AG09319 (cell line): Measurements from ENCODE around the gene RBBP8.

ENCODE experiments used
- DNase-seq: peaks from one replicate; pipeline ENCODE4 v3.0.0-alpha.2; 2010; ENCODE audit warnings: low read depth; ENCODE audit errors: extremely low read depth
- CTCF ChIP-seq: IDR thresholded peaks from 2 replicates; pipeline ENCODE4 v1.5.1; 2011; ENCODE audit warnings: low read depth, mild to moderate bottlenecking, inconsistent platforms, low read length, moderate library complexity

Gene RBBP8

DNA sequence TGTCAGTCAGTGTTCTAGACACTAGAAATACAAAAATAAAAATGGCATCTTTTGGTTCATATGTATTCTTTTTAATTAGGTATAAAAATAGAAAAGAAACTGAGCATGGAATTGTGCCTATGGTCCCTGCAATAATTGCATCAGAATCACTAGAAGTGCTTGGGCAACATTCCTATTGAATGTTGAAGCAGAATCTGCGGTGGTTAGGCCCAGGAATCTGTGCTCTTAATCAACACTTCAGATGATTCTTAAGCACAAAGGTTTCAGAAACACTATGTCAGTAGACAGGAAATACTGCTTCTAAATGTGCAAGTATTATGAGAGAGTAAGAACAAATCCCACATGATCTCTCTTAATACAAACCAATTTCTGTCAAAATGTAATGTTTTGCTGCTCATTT is 20.3 kb upstream of the RBBP8 start:
- no peak for DNase-seq
- TF ChIP-seq CTCF = no peak

DNA sequence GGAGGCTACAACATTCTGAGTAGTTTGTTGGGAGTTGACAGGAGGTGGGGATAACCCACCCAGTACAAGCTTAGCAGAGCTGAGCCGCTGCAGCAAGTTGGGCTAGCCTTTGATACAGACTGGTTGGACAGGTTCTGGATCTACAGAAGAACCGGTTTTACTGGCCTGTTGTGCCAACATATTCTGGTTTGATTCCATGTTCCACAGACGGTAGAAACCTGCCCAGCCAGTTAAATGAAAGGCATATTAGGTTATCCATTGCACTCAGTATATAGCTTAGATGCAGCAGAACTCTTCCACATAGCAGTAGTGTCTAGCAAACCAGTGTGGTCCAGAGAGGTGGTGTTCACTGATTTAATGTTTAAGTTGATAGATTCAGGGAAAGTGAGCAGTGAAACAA is 19.3 kb upstream of the RBBP8 start:
- no peak for DNase-seq
- TF ChIP-seq CTCF = no peak

DNA sequence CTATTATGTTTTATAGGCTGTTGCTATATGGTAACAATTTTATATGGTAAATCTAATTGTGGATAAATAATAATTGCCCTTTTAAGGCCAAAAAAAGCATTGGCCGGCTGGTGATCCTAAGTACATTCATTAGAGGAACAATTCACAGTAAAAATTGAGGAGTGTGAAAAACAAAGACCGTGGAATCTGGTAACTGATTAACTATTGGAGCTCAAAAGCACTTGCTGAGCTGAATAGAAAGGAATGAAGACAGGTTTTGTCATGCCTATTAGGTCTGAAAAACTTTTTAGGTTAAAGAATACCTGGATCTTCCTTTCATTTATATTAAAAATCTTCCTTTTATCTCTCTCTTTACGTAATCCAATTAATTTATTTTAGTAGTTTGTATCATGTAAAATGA is 18.5 kb upstream of the RBBP8 start:
- DNase-seq = no peak
- TF ChIP-seq CTCF = no peak

DNA sequence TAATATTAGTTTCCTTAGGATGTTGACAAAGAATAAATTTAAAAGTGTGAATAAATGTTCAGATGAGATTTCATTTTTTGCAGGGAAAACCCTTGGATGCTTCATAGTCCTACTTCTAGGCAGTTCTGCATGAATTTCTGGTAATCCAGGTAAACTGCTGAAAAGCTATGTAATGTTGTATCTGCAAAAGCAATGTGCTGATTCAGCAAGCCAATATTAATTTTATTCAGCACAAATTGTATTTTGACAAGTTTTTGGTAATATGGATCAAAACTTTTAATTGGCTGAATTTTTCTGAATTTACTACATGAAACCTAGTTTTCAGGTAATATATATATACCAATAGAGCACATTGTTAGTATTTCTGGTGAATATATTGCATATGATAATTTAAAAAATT is 17.8 kb upstream of the RBBP8 start:
- DNase-seq = no peak
- TF ChIP-seq CTCF = no peak

GRCh38 chr18:22921772-22922171 is 11.4 kb upstream of the RBBP8 start:
- no peak for TF ChIP-seq CTCF
- no peak for DNase-seq

GRCh38 chr18:22924589-22924988 is 8.5 kb upstream of the RBBP8 start:
- DNase-seq = no peak

DNA sequence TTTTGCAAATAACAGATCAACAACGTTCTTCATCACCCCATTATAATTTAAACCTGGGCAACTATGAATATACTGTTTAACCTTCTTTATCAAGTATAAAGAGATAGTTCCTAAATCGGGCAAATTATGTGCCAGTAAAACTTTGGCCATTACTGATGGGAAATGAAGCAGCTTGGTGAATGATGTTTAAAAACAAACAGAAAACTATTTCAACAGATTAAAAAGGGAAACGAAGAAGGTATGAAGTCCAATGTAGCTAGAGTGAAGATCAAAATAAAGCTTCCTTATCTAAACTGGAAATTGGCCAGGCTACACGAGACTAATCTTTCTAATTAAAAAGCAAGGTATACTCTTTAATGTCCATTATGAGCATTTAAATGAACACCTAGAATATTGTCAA is 6.7 kb upstream of the RBBP8 start:
- no peak for TF ChIP-seq CTCF
- DNase-seq = no peak

More at GRCh38 chr18:22924589-22924988, 8.5 kb upstream of the RBBP8 start:
- no peak for TF ChIP-seq CTCF
